Right ventricle myocardium inferior (tissue), 1 donor: Measurements from ENCODE around the gene DIAPH1. TPM values are rescaled to one million over a fixed set of nuclear protein-coding genes. Genes with fewer than 3 reads are reported as not detected.

ENCODE experiments used
- ATAC-seq: fragments of 200-7000 bp; cut with Tn5 transposase; one replicate; pipeline ENCODE4 v1.9.1; 2020; ENCODE audit warnings: mild to moderate bottlenecking, moderate library complexity
- DNase-seq: peaks from one replicate; pipeline ENCODE4 v3.0.0; 2021; ENCODE audit errors: missing footprints
- intact Hi-C: fragments of 100-400 bp; cut with DNase I; formaldehyde crosslinking; loops from one replicate; pipeline ENCODE4 v1.11.0; 2022
- total RNA-seq: library from RNA; stranded (reverse); fragmentation: NEBNext Ultra II Directional; extraction: Animal tissue kit (Norgen Biotek cat#: 25700); gene quantifications from one replicate; pipeline ENCODE4 v1.2.1, GENCODE V29; 2021
- donor health status: DM: no; HTN: yes; CAD: no; lungs with severe emphysema.

DIAPH1 gene
- total RNA-seq, 1 donor from 2014 or later, result 36.1 TPM

GRCh38 chr5:141641634-141642267 lies 23.0 kb upstream of the DIAPH1 start:
- intact Hi-C loops, result no loop called here
- ATAC-seq (no peak), DNase-seq (no peak)

- ATAC-seq, result no peak
- intact Hi-C loops, result no loop called here
- no peak for DNase-seq
Observed at GRCh38 chr5:141640698-141641097, 21.9 kb upstream of the DIAPH1 start.

DNA sequence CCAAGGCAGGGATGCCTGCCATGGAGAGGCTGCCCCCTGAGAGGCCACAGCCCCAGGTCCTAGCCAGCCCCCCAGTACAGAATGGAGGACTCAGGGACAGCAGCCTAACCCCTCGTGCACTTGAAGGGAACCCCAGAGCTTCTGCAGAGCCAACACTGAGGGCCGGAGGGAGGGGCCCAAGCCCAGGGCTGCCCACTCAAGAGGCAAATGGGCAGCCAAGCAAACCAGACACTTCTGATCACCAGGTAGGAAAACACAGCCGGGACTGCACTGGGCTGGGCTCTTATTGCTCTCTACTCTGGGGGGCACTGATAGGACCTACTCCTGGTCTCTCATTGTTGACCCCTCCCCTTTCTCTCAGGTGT lies 21.2 kb upstream of the DIAPH1 start:
- DNase-seq, result no peak
- intact Hi-C loops, result no loop called here
- no peak for ATAC-seq

- ATAC-seq (no peak), DNase-seq (no peak)
- intact Hi-C loops, result no loop called here
Observed at GRCh38 chr5:141639357-141640050, 20.7 kb upstream of the DIAPH1 start.

DNA sequence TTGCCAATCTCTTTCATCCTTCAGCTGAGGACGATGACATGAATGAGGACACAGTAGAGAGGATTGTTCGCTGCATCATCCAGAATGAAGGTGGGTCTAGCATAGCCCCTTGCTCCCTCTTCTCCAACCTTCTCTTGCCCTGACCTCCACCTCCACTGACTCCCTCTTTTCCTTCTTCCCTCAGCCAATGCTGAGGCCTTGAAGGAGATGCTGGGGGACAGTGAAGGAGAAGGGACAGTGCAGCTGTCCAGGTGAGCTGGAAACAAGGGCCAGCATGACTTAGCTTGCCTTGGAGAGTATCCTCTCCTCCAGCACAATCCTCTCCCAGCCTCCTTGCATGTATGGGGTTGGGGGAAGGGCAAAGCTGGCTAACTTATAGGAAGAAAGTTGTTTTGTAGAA lies 20.0 kb upstream of the DIAPH1 start:
- DNase-seq, result no peak
- no peak for ATAC-seq
- intact Hi-C loops, result no loop called here

DNA sequence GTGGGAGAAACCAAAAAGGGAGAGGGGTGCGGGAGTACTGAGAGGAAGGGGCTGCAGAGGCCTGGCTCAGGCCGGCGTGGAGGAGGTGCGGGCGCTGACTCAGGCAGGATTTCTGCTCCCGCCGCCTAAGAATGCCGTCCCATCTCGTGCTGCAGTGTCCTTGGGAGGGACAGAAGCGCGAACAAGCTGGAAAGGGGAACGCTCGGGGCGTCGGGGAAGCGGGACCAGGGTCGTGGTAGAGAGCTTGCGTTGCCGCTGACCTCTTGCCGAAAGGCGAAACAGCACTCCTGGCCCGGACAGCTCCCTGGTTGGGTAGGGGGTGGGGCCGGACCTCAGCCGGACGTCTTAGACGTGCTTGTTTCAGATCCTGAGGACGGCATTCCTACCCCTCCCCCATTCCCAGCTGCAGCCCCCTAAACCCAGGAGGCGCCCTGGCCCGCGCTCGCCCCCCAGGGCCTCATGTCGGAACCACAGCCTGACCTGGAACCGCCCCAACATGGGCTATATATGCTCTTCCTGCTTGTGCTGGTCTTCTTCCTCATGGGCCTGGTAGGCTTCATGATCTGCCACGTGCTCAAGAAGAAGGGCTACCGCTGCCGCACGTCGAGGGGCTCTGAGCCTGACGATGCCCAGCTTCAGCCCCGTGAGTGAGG lies 19.1 kb upstream of the DIAPH1 start:
- DNase-seq, result peak; percentile 78
- intact Hi-C loops, result no loop called here
- ATAC-seq, result peak; percentile 32

GRCh38 chr5:141637123-141637766 lies 18.4 kb upstream of the DIAPH1 start:
- DNase-seq (no peak), ATAC-seq (peak; percentile 30)
- intact Hi-C loops, result no loop called here

DNA sequence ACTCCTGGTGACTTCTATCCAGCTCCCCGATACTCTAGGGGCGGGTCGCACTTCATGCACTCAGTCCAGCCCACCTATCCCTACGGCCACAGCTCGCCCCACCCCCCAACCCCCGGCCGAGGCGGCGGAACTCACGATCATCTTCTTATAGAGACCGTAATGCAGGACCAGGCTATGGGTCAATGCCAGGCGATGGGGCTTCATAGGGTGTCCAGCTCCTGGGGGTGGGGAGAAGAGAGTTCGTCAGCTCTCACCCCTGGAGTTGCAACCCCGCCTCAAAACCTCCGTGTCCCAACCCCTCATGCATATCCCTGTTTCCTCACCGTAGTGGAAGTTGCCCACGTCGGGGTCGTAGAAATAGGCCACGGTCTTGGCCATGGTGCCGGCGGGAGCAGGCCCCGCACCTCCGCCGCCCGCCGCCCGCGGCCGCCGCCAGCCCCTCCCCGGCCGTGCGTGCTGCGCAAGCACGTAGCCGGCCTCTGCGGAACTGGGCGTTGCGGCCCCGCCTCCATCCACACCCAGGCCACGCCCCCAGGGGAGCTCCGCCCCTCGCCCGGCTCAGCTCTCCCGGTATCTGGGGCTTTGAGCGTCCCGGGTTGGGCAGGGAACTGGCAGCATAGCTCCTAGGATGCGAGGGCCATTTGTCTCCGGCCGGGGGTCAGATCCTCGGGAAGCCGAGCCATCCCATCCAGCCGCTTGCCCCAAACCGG lies 17.8 kb upstream of the DIAPH1 start, which contains the start of the genes HDAC3 and RELL2:
HDAC3 (minus strand) TSS at position 437 of the 710 bp plus-strand sequence; CDS start at position 378, 59 bp downstream.
RELL2 (plus strand) TSS at position 585 of the 710 bp plus-strand sequence. CDS start 1,229 bp downstream, outside the sequence.
- peak; percentile 98 for ATAC-seq
- intact Hi-C loops, result loop anchor here (1.0 kb wide), 1 partner anchor 17 kb away; no protein-coding TSS in a partner anchor
- DNase-seq, result peak; percentile 96

GRCh38 chr5:141636106-141636412 lies 17.3 kb upstream of the DIAPH1 start:
- ATAC-seq, result no peak
- intact Hi-C loops, result loop anchor here (1.0 kb wide), 1 partner anchor 17 kb away; no protein-coding TSS in a partner anchor
- no peak for DNase-seq

DNA sequence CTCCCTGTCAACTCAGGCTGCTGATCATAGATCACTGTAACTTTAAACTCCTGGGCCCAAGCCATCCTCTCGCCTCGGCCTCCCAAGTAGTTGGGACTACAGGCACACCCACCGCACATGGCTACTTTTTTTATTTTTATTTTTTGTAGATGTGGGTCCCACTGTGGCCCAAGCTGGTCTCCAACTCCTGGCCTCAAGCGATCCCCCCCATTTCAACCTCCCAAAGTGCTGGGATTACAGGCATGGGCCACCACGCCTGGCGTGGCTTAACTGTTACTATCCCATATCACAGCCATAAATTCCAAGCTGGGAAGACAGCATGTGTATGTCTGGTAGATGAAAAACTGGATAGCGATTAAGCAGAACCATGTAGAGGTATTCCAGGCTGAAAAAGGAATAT lies 16.8 kb upstream of the DIAPH1 start:
- intact Hi-C loops, result loop anchor here (1.0 kb wide), 1 partner anchor 16 kb away; no protein-coding TSS in a partner anchor
- no peak for ATAC-seq
- no peak for DNase-seq

DNA sequence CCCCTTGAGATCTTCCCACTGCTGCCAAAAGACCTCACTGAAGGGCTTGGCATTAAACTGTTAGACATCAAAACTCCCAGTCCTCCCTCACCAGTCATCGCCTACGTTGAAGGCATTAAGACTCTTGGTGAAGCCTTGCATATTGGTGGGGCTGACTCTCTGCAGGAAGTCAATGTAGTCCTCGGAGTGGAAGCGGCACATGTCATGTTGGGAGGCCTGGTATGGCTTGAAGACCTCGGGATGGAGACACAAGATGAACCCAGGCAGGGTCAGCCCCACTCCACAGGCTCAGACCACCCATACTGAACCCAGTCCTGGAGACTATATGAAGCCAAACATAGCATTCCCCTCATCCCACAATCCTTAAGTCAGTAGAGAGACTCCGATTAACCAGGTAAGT lies 15.9 kb upstream of the DIAPH1 start:
- ATAC-seq (no peak), DNase-seq (no peak)
- intact Hi-C loops, result no loop called here

DNA sequence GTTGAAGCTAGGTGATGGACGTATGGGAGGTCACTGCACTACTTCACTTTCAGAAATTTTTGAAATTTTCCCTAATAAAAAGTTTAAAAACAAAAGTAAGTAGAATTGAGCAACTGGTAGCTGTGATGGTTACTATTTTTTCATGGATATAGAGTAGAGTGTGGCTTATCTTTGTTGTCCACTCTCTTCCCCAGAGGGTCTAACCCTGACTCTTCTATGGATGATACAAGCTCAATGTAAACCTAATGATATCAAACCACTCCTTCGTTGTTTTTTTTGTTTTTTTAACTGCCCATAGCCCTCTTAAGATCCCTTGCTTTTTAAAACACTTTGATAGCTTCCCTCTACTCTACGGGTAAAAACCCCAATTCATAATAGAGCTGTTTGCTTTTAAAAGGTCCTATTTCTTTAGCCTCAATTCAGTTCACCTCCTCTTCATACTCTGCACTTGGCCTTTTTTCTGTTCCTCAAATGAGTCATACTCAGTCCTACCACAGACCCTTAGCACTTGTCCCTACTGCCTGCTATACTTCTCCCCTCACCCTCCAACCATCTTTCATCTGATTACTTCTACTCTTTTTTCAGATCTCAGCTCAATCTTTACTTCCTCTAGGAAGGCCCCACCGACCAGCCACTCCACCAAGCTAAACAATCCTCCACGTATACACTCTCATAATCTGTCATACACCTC lies 15.2 kb upstream of the DIAPH1 start:
- DNase-seq, result no peak
- ATAC-seq, result no peak
- intact Hi-C loops, result no loop called here

DNA sequence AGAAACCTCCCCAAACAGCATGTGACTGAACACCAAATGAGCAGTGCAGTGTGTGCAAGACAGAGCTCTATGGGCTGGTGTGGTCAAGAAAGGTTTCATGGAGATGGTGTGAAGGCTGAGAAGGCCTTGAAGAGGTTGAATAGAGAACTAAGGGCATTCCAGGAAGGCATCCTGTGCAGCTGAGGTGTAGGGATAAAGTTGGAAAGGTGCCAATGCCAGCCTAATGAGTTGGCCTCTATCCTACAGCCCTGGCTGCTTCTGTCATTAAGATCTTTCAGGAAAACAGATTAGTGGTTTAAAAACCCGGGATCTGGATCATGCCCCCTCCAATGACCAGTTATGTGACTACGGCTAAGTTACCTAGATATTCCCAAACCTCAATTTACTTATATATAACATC lies 13.8 kb upstream of the DIAPH1 start:
- DNase-seq, result no peak
- ATAC-seq, result no peak
- intact Hi-C loops, result no loop called here

DNA sequence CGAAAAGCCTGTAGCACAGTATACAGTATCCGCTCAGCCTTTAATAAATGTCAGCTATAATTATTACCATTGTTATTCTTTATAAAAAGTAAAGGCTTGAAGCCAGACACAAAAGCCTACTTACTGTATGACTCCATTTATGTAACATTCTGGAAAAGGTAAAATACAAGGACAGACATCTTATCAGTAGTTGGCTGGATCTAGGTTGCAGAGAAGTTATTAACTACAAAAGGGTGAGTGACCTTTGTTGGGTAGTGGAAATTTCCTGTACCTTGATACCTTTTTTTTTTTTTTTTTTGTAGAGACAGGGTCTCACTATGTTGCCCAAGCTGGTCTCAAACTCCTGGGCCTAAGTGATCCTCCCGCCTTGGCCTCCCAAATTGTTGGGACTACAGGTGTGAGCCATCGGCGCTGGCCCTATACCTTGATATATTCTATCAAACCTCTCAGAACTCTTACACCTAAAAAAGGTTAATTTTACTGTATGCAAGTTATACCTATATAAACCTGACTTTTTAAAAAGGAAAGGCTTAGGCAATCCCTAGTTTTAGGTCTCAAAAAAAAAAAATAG lies 11.9 kb upstream of the DIAPH1 start:
- ATAC-seq (no peak), DNase-seq (no peak)
- intact Hi-C loops, result no loop called here

DNA sequence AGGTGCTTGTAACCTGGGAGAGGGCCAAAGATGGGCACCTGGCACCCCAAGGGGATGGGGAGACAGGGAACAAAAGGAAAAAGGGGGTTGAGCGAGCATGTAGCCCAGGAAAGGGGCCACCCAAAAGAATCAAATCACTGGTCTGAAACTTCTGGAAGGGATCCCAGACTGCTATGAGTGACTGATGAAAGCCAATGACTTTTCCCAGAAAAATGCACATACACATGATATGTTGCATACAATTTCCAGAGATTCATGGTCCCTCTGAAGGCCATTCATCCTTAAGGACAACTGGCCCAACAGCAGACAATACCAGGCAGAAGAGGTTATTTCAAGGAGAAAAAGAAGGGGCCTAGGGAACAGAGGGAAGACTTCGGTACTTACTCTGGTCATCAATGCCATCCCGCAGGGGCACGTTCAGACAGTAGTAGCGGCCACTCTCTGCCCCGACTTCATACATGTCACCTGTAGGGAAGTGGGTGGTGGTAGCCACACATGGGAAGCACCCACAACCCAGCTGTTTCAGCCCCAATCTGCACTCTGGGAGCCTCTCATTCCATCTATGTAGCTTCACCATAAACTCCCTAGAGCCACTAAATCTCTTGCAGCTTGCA lies 9.5 kb upstream of the DIAPH1 start:
- DNase-seq, result no peak
- ATAC-seq, result no peak
- intact Hi-C loops, result no loop called here

GRCh38 chr5:141623611-141624010 lies 4.8 kb upstream of the DIAPH1 start:
- ATAC-seq (no peak), DNase-seq (no peak)
- intact Hi-C loops, result no loop called here

DNA sequence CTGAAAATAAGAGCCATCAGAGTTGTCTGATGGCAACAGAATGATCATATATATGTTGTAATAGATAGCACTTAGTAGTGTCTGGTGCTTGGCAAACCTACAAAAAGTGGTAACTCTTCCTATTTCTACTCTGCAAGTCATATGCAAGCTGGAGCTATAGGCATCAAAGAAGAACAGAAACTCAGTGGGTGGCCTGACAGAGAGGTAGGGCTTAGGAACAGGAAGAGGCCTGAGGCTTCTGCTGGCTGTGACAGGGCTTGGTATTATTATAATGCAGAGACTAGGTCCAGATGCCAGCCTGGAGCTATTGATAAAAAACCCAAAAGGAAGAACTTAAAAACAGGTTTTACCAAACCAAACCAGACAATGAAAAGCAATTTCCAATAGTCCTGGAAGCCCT lies 4.4 kb upstream of the DIAPH1 start:
- intact Hi-C loops, result no loop called here
- ATAC-seq, result no peak
- no peak for DNase-seq
